BJ (cell line): ENCODE measurements around the gene MEIOB. TPM values are rescaled to one million over a fixed set of nuclear protein-coding genes. Genes with fewer than 3 reads are reported as not detected.

Source experiments
- CTCF ChIA-PET: fragments of 350-600 bp; formaldehyde crosslinking; extraction: SDS; loops from one replicate; lab custom pipeline; 2021; ENCODE audit warnings: antibody characterized with exemption, inconsistent platforms; lab: Yijun Ruan, JAX
- POLR2A ChIA-PET: fragments of 300-600 bp; sonication (Branson Sonifier 250); formaldehyde crosslinking; extraction: SDS; loops from one replicate; lab custom pipeline; 2021; ENCODE audit warnings: antibody characterized with exemption; lab: Charles Lee
- DNase-seq: peaks from one replicate; pipeline ENCODE4 v3.0.0-alpha.2; 2011; ENCODE audit warnings: low read depth
- H3K27me3 ChIP-seq: 2 replicates; pipeline ENCODE4 v1.6.0; 2011; ENCODE audit warnings: low read length; ENCODE audit not compliant: control insufficient read depth, insufficient read depth
- H3K36me3 ChIP-seq: 2 replicates; pipeline ENCODE4 v1.5.1; 2011; ENCODE audit warnings: low read length; ENCODE audit not compliant: control insufficient read depth, insufficient read depth
- H3K4me3 ChIP-seq: 2 replicates; pipeline ENCODE4 v1.5.1; 2011; ENCODE audit warnings: low read depth, mild to moderate bottlenecking, control low read depth, low read length
- polyA plus RNA-seq: library from polyadenylated mRNA; depleted of rRNA; stranded (reverse); fragments of >200 nt; gene quantifications from 2 replicates; pipeline ENCODE4 v1.2.3, GENCODE V29; 2011
- TF ChIP-seq, protein P1 (sequence below): IDR thresholded peaks from 2 replicates; pipeline ENCODE4 v1.5.1; 2011; ENCODE audit warnings: low read depth, mild to moderate bottlenecking, control low read depth, inconsistent platforms, low read length, moderate library complexity; ENCODE audit not compliant: insufficient read depth

The MEIOB gene
- polyA plus RNA-seq, 1 experiment = 0.28 TPM

- Histone ChIP-seq H3K36me3 (no peaks in the 10 kb centered on the region), H3K4me3 (no peak overlapping the region), H3K27me3 (peaks cover 8% of the 10 kb centered on the region)
- CTCF ChIA-PET = no interaction called here
- TF ChIP-seq, protein P1, sequence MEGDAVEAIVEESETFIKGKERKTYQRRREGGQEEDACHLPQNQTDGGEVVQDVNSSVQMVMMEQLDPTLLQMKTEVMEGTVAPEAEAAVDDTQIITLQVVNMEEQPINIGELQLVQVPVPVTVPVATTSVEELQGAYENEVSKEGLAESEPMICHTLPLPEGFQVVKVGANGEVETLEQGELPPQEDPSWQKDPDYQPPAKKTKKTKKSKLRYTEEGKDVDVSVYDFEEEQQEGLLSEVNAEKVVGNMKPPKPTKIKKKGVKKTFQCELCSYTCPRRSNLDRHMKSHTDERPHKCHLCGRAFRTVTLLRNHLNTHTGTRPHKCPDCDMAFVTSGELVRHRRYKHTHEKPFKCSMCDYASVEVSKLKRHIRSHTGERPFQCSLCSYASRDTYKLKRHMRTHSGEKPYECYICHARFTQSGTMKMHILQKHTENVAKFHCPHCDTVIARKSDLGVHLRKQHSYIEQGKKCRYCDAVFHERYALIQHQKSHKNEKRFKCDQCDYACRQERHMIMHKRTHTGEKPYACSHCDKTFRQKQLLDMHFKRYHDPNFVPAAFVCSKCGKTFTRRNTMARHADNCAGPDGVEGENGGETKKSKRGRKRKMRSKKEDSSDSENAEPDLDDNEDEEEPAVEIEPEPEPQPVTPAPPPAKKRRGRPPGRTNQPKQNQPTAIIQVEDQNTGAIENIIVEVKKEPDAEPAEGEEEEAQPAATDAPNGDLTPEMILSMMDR = no peak
- no peak for DNase-seq
- POLR2A ChIA-PET = no interaction called here
Measured at GRCh38 chr16:1903845-1904840, 32.2 kb upstream of the MEIOB start.

DNA sequence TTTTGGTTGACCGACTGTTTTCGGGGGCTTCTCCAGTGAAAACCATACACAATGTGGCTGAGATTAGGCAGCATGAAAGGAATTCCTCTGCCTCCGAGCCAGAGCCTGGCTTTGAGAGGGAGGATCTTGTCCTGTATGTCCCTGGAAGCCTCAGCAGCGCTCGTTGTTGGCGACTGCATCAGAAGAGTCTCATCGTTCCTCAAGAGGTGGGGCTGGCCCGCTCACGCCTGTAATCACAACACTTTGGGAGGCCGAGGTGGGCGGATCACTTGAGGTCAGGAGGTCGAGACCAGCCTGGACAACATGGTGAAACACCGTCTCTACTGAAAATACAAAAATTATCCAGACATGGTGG, 31.2 kb upstream of the MEIOB start:
- Histone ChIP-seq H3K27me3 (peaks cover 4% of the 10 kb centered on the region; the same call in 1 of the 2 replicates), H3K36me3 (no peaks in the 10 kb centered on the region), H3K4me3 (no peak overlapping the region)
- POLR2A ChIA-PET = no interaction called here
- TF ChIP-seq, protein P1 = no peak
- no peak for DNase-seq
- CTCF ChIA-PET = no interaction called here

DNA sequence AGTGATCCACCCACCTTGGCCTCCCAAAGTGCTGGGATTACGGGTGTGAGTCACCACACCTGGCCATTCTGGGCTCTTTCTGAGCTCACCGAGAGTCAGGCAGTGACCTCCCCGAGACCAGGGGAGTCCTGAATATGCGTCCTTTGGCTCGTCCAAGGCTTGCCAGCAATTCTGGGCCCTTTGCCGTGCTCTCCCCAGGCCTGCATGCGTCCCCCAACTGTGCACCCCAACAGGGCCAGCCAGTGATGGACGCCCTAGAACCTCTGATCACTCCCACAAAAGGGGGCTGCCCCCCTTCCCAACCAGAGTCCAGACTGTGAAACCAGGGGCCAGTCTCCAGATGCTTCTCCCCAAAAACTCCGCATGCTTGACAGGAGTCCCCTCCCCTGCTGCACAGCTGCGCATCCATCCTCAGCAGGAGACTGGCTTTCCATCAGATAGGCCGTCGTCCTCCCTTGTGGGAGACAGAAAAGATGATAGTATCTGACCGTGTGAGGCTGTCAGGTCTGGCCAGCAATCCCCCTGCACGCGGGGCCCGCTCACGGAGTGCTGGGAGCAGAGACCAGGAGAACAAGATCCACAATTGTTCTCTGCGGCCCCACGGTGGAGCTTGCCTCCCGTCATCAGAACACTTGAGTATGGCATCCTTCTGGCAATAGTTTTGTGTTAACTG, 30.7 kb upstream of the MEIOB start:
- Histone ChIP-seq H3K27me3 (peaks cover 4% of the 10 kb centered on the region; the same call in 1 of the 2 replicates), H3K36me3 (no peaks in the 10 kb centered on the region), H3K4me3 (no peak overlapping the region)
- ChIA-PET CTCF (interaction anchor here (0.6 kb wide), 2 partner anchors 27 to 40 kb away, joined by 3 to 4 read pairs; partner anchors contain the start of gene MSRB1), POLR2A (no interaction called here)
- TF ChIP-seq, protein P1 = no peak
- DNase-seq = no peak

DNA sequence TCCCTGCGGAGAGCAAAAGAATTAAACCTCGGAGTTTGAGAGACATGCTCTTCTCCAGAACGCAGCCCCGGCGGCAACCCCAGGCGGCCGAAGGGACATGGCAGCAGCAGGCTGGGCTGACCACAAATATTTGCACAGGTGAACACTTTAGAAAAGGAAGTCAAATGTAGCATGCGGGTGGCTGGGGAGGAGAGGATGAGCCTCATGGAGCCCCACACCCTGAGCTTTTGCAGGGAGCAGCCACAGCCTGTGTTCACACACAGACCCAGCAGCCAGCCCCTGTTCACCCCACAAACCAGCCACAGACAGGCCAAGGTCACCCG, 28.4 kb upstream of the MEIOB start:
- no peak for DNase-seq
- H3K27me3 ChIP-seq = peaks cover 4% of the 10 kb centered on the region; the same call in 1 of the 2 replicates
- CTCF ChIA-PET = no interaction called here
- TF ChIP-seq, protein P1 = no peak
- no peaks in the 10 kb centered on the region for H3K36me3 ChIP-seq
- POLR2A ChIA-PET = no interaction called here
- H3K4me3 ChIP-seq = no peak overlapping the region
